Inflammatory macrophage treated with lipopolysaccharide for 4 hours (primary cell): ENCODE data around the gene ARHGAP44.
"Not testable (repeated sequence)": the region's sequence is repeated elsewhere in the genome, so short reads cannot be mapped to it uniquely, and the experiment has no call there.

Source experiments
- DNase-seq: peaks from one replicate; pipeline ENCODE4 v3.0.0-alpha.2; 2020

Gene ARHGAP44

GRCh38 chr17:12821376-12821940 lies 32.2 kb downstream of the ARHGAP44 start:
- no peak for DNase-seq

DNA sequence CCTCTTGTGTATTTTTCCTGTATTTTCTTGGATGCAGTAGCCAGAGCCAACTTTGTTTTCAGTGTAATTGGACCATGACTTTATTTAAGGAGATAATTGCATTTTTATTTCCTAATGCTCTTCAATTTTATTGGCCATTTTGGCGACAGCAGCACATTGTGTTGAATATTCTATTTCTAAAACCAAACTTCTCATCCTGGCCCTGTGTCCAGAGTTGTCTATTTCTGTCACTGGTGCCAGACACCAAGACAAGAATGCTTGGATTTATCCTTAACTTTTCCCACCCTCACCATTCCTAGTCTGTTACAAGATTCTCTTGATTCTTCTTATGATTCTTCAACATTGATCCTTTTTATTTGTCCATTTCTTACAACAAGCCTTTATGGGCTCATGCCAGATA lies 37.1 kb downstream of the ARHGAP44 start:
- DNase-seq, result no peak

DNA sequence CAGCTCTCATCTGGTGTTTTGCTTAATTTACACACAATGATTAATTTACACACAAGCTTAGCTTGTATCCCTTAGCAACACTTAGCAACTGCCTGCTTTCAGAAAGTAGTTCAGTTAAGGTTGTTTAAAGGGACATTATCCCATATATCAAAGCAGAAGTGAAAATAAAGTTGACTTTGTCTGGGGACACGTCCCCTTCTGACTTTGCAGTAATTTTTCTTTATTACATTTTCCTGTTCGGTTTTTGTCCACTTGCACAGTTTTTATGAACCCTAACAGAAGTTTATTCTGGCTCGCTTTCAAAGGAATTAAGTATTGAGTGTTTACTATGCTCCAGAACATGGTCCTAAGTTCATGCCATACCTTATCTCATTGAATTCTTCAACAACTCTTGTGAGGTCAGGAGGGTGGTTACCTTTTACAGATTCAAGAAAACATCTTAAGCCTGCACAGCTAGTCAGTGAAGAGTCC lies 41.5 kb downstream of the ARHGAP44 start:
- no peak for DNase-seq

DNA sequence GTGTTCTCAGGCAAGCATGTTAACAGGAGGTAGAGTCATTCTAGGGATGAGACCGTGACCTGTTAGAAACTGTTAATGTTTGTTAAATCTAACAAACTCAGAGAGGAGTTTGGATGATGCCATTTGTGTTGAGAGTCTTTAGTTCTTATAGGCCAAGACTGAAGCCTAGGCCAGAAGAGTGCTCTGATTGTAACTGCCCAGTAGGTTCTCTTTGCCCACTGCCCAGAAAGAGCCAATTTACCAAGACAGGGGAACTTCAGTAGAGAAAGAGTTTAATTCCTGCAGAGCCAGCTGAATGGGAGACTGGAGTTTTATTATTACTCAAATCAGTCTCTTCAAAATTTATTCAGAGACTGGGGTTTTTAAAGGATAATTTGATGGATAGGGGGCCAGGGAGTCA lies 42.5 kb downstream of the ARHGAP44 start:
- no peak for DNase-seq

GRCh38 chr17:12839042-12839441 lies 49.7 kb downstream of the ARHGAP44 start:
- DNase-seq, result no peak

GRCh38 chr17:12842936-12843335 lies 53.6 kb downstream of the ARHGAP44 start:
- DNase-seq, result no peak

DNA sequence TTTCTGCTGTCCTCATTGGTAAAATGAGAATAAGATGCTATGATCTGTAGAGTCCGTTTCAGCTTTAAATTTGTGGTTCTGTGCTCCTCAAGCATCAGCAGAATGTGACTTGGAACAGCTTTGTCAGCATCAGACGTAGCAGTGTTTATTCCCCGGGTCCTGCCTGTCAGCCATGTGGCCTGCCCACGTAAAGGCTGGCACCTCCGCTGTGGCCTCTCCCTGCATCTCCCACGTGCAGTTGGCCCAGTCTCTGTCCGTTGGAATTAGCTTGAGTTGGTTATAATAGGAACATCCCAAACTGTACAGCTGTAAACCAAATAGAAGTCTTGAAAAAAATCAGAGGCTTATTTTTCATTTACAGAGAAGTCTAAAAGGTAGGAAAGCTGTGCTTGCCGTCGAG lies 61.7 kb downstream of the ARHGAP44 start:
- DNase-seq, result no peak

- no peak for DNase-seq
These were observed 62.7 kb downstream of the ARHGAP44 start for GRCh38 chr17:12851901-12852435.

- no peak for DNase-seq
These were observed 64.6 kb downstream of the ARHGAP44 start for GRCh38 chr17:12853921-12854320.

DNA sequence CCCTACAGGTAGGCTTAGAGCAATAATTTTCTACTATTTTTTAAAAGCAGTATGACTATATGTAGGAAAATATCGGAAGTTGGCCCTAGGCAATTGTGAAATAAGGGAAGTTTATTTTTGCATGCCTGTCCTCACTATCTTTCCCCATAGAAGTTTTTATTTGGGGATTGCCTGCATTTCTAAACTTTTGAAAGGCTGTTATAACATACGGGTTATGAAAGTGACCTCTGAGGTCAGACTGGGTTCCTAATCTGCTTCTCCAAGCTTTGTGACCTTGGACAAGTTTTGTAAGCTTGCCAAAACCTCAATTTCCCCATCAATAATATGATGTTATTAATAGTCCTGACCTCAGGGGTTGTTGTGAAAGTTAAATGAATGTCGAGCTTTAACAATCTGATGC lies 67.1 kb downstream of the ARHGAP44 start:
- DNase-seq, result peak; percentile 85

DNA sequence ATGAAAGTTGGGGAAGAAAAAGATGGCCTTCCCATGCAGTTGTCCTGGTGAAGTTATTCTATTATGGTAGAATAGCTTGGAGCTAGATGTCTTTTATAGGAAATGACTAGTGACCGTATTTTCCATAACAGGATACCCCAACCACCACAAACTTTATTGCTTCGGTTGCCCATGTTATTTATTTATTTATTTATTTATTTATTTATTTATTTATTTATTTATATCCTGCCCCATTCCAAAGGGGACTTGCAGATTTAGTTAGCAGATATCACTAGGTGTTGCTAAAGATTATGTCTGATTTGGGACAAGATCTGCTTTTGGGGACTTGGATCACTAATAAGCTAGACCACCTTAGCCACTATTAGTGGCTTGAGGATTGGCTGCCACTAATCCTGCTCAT lies 68.3 kb downstream of the ARHGAP44 start:
- DNase-seq, result no peak

DNA sequence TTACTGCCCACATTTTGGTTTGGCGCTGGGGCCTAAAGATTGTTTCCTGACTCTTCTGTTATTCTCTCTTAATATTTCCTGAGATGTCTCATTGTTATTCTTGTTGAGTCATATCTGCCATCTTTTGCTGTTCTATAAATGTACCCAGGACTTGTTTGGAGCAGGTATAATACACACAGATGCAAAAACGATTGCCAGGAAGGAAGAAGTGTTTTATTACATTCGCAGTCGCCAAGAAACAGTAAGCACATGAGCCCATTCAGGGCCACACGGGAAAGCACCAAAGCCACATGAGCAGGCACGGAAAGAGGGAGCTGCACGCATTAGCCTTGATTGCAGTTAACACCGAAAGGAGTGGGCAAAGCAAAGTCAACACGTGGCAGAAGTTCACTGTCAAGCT lies 70.2 kb downstream of the ARHGAP44 start:
- no peak for DNase-seq

DNA sequence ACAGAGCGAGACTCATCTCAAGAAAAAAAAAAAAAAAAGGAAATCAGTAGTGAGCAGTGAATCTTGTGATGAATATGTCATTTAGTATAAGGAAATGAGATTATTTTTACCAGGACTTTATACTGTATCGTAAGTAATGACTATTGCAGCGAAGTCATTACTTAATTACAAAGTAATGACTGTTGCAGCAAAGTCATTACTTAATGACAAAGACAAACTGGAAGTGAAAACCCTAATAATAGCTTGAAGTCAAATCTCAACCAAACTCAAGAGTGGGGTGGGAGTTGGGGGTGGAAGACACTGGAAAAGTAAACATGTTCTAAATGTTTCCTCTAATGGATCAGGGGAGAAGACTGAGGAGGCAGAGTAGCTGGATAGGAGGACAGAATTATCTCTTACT lies 76.5 kb downstream of the ARHGAP44 start:
- peak; percentile 30 for DNase-seq

- no peak for DNase-seq
These were observed 76.9 kb downstream of the ARHGAP44 start for GRCh38 chr17:12866244-12866643.

DNA sequence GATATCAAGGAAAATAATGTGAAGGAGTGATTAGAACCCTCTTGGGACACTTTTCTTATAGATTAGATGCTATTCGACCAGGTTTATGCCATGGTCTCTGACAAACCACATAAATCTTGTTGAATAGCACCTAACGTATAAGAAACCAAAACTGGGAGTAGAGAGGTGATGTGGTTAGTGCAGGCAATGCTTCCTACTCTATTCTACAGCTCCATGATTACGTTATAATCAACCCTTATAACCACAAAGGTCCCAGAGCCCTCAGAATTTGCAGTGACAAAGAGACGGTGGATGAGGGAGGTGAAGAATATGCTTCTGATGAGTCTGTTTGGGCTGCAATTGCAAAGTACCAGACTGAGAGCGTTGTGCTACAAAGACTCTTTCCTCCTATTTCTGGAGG lies 78.4 kb downstream of the ARHGAP44 start:
- DNase-seq, result no peak

DNA sequence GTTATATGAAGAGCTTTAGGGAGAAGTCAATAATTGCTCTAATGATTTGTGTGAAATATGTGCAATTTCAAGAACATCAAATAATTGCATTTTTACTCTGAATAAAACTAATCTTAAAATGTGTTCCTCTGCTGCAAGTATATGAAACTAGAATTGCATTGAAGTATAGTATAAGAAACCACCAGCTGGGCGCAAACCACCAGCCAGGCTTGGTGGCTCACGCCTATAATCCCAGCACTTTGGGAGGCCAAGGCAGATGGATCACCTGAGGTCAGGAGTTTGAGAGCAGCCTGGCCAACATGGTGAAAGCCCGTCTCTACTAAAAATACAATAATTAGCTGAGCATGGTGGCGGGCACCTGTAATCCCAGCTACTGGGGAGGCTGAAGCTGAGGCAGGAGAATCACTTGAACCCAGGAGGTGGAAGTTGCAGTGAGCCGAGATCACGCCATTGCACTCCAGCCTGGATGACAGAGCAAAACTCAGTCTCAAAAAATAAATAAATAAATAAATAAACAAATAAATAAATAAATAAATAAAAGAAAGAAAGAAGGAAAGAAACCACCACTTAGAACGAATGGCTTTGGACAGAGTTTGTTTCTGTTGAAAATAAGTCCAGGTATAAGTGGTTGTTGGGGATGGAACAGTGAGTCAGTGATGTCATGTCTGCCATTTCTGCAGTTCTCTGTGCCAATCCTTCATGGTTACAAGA lies 84.3 kb downstream of the ARHGAP44 start:
- DNase-seq, result not testable (repeated sequence)

DNA sequence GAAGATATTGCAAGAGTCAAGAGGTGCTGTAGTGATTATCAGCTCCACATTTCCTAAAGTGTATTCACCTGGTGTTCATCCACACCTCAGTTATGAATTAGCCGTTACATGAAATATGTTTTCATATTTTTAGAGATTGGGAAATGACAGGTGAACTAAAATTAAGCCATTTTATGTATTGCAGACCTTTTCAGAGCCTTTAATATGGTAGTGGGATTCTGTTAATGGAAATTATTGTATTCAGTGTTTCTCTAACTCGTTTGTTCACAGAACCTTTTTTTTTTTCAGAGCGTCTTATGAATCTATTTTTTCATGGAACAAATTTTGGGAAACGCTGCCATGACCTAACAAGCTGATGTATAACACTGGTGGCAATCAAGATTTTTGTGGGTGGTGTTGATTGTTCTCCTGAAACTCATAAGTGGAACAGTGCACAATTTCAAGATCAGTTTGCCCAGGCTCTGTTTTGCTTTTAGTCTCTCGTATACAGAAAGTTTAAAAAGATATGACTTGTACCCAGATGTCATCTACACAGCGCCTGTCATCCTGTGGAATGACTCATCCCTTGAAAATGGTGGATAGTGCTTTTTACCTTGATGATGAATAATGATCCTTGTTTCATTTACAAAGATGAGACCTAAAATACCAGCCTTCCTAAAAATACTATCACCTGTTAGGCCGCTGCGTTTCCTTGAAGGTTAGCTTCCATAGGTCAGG lies 88.8 kb downstream of the ARHGAP44 start:
- DNase-seq, result no peak

- not testable (repeated sequence) for DNase-seq
These were observed 89.8 kb downstream of the ARHGAP44 start for GRCh38 chr17:12879096-12879495.

DNA sequence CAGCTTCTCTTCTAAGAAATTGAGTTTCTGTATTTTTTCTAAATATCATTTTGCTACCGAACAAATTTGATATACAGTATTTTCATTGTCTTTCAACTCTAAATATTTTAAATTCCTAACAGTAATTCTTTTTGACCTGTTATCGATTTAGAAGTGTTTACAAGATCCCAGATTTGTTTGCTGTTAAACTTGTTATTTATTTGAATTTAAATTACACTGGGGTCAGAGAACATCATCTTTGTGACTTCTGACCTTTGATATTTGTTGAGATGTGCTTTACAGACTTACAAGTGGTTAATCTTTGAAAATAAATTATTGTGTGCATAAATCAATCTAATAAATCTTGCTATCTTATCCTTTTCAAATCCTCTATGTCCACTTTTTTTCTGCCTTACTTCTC lies 94.2 kb downstream of the ARHGAP44 start:
- DNase-seq, result no peak

- DNase-seq, result no peak
These were observed 97.8 kb downstream of the ARHGAP44 start for GRCh38 chr17:12887088-12887487.

DNA sequence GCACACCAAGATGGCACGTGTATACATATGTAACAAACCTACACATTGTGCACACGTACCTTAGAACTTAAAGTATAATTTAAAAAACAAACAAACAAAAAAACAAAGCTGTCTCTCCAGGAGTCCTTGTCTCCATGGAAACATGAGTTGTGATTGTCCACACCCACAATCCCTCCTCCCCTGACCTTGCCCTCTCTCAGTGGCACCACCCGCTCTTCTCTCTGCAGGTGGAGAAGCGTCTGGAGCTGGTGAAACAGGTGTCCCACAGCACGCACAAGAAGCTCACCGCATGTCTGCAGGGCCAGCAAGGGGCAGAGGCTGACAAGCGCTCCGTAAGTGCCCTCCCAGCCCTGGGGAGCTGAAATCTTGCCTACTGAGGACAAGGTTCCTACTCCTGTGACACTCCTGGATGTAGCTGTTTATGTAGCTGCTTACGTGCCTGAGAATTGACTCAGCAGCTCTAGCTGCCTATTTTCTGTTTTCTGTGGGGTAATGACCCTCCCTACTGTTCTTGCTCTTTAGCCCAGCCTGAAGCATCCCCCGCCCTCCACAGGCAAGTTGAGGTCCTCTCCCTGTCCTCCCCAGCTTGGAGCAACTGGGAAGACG lies 107.0 kb downstream of the ARHGAP44 start:
- no peak for DNase-seq

GRCh38 chr17:12898110-12898509 lies 108.8 kb downstream of the ARHGAP44 start:
- no peak for DNase-seq

- DNase-seq, result no peak
These were observed 110.3 kb downstream of the ARHGAP44 start for GRCh38 chr17:12899604-12900003.
